VCaP (cell line): Measurements from ENCODE around the gene ACIN1.
"Not testable (repeated sequence)": the region's sequence is repeated elsewhere in the genome, so short reads cannot be mapped to it uniquely, and the experiment has no call there.

Source experiments
- H3K27ac ChIP-seq: fragments of 450-650 bp; 2 replicates; pipeline ENCODE4 v1.5.1; 2017
- TF ChIP-seq, protein P1 (sequence below): fragments of 450-650 bp; conservative IDR thresholded peaks from 2 replicates; pipeline ENCODE4 v1.5.1; 2017; ENCODE audit warnings: mild to moderate bottlenecking, moderate library complexity

The ACIN1 gene

GRCh38 chr14:23020143-23021128 lies 74.5 kb downstream of the ACIN1 start:
- TF ChIP-seq, protein P1, sequence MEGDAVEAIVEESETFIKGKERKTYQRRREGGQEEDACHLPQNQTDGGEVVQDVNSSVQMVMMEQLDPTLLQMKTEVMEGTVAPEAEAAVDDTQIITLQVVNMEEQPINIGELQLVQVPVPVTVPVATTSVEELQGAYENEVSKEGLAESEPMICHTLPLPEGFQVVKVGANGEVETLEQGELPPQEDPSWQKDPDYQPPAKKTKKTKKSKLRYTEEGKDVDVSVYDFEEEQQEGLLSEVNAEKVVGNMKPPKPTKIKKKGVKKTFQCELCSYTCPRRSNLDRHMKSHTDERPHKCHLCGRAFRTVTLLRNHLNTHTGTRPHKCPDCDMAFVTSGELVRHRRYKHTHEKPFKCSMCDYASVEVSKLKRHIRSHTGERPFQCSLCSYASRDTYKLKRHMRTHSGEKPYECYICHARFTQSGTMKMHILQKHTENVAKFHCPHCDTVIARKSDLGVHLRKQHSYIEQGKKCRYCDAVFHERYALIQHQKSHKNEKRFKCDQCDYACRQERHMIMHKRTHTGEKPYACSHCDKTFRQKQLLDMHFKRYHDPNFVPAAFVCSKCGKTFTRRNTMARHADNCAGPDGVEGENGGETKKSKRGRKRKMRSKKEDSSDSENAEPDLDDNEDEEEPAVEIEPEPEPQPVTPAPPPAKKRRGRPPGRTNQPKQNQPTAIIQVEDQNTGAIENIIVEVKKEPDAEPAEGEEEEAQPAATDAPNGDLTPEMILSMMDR = no peak

GRCh38 chr14:23018107-23018506 lies 76.8 kb downstream of the ACIN1 start:
- TF ChIP-seq, protein P1 = no peak
- H3K27ac ChIP-seq = no peak overlapping the region

More at GRCh38 chr14:23020143-23021128, 74.5 kb downstream of the ACIN1 start:
- H3K27ac ChIP-seq = no peak overlapping the region

- TF ChIP-seq, protein P1 = no peak
- H3K27ac ChIP-seq = no peak overlapping the region
Observed at GRCh38 chr14:23017091-23017490, 77.8 kb downstream of the ACIN1 start.

DNA sequence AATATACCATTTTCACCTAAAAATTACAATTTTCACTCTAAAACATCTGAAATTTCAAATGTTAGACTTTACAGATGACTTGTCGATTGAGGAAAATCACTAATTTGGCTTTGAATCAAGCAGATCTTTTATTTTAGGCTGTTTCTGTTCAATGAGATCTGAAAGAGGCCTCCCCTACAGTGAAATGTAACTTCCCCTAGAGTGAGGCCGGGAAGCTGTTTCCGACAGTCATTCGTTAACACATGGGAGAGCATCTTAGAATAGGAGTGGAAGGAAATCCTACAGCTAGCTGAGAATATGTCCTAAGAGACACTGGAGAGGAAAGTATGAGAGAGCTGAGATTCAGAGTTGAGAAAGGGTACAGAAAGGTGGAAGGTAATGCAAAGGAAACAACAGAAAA lies 79.3 kb downstream of the ACIN1 start:
- TF ChIP-seq, protein P1 = no peak
- no peak overlapping the region for H3K27ac ChIP-seq

DNA sequence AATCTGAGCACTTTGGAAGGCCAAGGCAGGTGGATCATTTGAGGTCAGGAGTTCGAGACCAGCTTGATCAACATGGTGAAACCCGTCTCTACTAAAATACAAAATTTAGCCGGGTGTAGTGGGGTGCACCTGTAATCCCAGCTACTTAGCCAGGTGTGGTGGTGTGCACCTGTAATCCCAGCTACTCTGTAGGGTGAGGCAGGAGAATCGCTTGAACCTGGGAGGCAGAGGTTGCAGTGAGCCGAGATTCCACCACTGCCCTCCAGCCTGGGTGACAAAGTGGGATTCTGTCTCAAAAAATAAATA lies 81.2 kb downstream of the ACIN1 start:
- not testable (repeated sequence) for H3K27ac ChIP-seq

GRCh38 chr14:23013054-23013748 lies 81.7 kb downstream of the ACIN1 start:
- TF ChIP-seq, protein P1 = no peak

DNA sequence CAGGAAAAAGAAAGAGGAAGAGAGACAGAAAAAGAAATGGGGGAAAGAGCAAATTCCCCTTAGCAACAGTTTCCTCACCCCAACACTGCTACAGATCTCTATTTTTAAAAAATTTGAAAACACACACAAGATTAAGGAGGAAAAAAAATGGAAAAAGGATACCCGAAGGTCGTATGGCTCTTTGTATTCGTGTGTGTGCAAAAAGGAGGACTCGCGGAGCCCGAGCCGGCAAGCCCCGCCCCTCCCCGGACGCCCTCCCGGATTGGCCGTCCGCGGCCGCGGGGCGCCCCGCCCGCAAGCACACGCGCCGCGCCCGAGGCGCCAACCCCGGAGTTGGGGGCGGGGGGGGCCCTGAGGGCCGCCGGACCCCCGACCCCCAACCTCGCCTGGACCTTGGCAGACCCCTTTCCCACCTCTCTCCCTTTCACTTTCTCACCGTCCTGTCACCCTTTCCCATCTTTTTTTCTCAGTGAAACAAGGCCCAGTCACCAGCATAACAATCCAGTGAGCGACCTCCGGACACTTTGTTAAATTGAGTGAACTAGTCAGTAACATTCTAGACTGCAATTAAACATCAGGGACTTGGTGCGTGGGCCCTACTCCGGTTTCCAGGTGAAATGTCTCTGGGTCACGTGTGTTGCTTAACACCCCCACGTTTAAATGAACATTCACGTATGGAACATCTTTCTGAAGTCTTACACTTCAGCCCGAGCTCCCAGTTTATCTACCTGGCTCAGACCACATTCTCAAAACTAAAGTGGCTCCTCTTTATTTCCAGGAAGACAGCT lies 84.8 kb downstream of the ACIN1 start, which contains the start of gene C14orf93:
TSS of gene C14orf93 (minus strand) at position 205 of the 788 bp plus-strand sequence. CDS start 11,120 bp downstream, outside the sequence.
- TF ChIP-seq, protein P1 = no peak
- H3K27ac ChIP-seq = peak within 1 kb of the TSS; percentile 96

More at GRCh38 chr14:23013054-23013748, 81.7 kb downstream of the ACIN1 start:
- H3K27ac ChIP-seq = no peak overlapping the region
